K562 (cell line): ENCODE measurements around the gene SPOCK2.

Source experiments
- EP300 ChIP-seq: IDR thresholded peaks from 2 replicates; pipeline ENCODE4 v1.6.1; 2012; ENCODE audit warnings: low read length, improper control_type of control experiment
- POLR3A ChIP-seq: IDR thresholded peaks from 2 replicates; pipeline ENCODE4 v1.6.1; 2011; ENCODE audit warnings: borderline replicate concordance, mild to moderate bottlenecking, moderate library complexity; ENCODE audit not compliant: insufficient read length, insufficient read depth; ENCODE audit errors: extremely low read depth
- RAD21 ChIP-seq, 2 experiments: fragments of 250-450 bp in 1 of 2; fragments of 450-650 bp in 1 of 2; sonication (Bioruptor Pico) in 1 of 2; formaldehyde crosslinking in 1 of 2; IDR thresholded peaks in 1 of 2; conservative IDR thresholded peaks in 1 of 2; 2 replicates each; pipeline versions ENCODE4 v1.4.0 to v1.8.0; 2020 to 2022; ENCODE audit warnings: mild to moderate bottlenecking in 2 of 2, moderate library complexity in 1 of 2
- TF ChIP-seq, protein P1 (sequence below): fragments of 250-450 bp; sonication (Bioruptor Pico); IDR thresholded peaks from 2 replicates; pipeline ENCODE4 v1.5.0; 2021

DNA sequence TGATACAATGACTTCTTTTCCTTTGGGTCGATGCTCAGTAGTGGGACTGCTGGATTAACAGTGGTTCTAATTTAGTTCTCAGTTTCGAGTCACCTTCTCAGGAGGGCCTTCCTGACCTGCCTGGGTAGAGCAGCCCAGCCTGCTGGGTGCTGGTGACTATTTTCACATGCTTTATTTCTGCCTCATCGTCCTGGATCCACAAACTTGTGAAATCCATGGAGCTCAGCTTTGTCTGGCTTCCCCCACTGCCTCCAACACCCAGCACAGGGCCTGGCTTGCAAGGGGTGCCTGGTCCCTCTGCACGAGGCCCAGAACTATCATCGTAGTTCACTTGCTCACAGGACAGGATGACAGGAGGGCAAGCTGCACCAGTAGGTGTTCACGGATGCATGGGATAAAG lies 46.9 kb downstream of the SPOCK2 start:
- TF ChIP-seq, protein P1, sequence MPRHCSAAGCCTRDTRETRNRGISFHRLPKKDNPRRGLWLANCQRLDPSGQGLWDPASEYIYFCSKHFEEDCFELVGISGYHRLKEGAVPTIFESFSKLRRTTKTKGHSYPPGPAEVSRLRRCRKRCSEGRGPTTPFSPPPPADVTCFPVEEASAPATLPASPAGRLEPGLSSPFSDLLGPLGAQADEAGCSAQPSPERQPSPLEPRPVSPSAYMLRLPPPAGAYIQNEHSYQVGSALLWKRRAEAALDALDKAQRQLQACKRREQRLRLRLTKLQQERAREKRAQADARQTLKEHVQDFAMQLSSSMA (CRISPR knock-in tag) = no peak
- TF ChIP-seq POLR3A (no peak), EP300 (no peak), RAD21 (CRISPR knock-in tag; conservative IDR thresholded peaks at IDR 0.05 in 1 of 2, IDR thresholded peaks at IDR 0.05 in 1 of 2) (no peak)
